HL-60 (cell line): ENCODE data around the gene SLC25A25.

ENCODE experiments used
- CTCF ChIP-seq: IDR thresholded peaks from one replicate; pipeline ENCODE4 v1.5.1; 2011; ENCODE audit warnings: low read length, control low read depth, inconsistent platforms; ENCODE audit not compliant: insufficient read depth
- POLR2AphosphoS5 ChIP-seq: IDR thresholded peaks from 2 replicates; pipeline ENCODE4 v1.6.1; 2012; ENCODE audit warnings: low read depth
- REST ChIP-seq: IDR thresholded peaks from 2 replicates; pipeline ENCODE4 v1.6.1; 2012; ENCODE audit warnings: low read depth; ENCODE audit not compliant: insufficient replicate concordance

- TF ChIP-seq CTCF (no peak), REST (no peak), POLR2AphosphoS5 (no peak)
These were observed 12.5 kb upstream of the SLC25A25 start for GRCh38 chr9:128055344-128056040.
